Neural cell (in vitro differentiated cells): ENCODE measurements around the gene LANCL3. TPM values are rescaled to one million over a fixed set of nuclear protein-coding genes. Genes with fewer than 3 reads are reported as not detected.

Source experiments
- H2AFZ ChIP-seq: fragments of 200-600, 300-800 bp; sonication (generic), shearing (Covaris generic); 2 replicates; pipeline ENCODE4 v1.6.0; 2014; ENCODE audit warnings: low read depth, mild to moderate bottlenecking, antibody characterized with exemption, low read length, moderate library complexity
- H3F3A ChIP-seq: fragments of 200-600 bp; shearing (Covaris generic); 2 replicates; pipeline ENCODE4 v1.6.1; 2016; ENCODE audit warnings: mild to moderate bottlenecking, moderate library complexity, mixed read lengths, antibody characterized with exemption, low read length; ENCODE audit not compliant: insufficient read depth, poor library complexity, severe bottlenecking
- H3K27ac ChIP-seq: fragments of 200-600, 300-800 bp; sonication (generic), shearing (Covaris generic); 2 replicates; pipeline ENCODE4 v1.5.1; 2014; ENCODE audit warnings: mild to moderate bottlenecking, low read length, moderate library complexity
- H3K27me3 ChIP-seq: fragments of 300-800, 200-600 bp; sonication (generic), shearing (Covaris generic); 2 replicates; pipeline ENCODE4 v1.6.0; 2014; ENCODE audit warnings: mild to moderate bottlenecking, low read depth, low read length, moderate library complexity; ENCODE audit not compliant: insufficient read depth
- H3K36me3 ChIP-seq: fragments of 300-800, 200-600 bp; sonication (generic), shearing (Covaris generic); 2 replicates; pipeline ENCODE4 v1.5.1; 2014; ENCODE audit warnings: mild to moderate bottlenecking, antibody characterized with exemption, low read length, moderate library complexity; ENCODE audit not compliant: insufficient read depth
- H3K4me2 ChIP-seq: fragments of 300-800, 200-600 bp; sonication (generic), shearing (Covaris generic); 2 replicates; pipeline ENCODE4 v1.6.0; 2014; ENCODE audit warnings: mild to moderate bottlenecking, low read length
- H3K4me3 ChIP-seq: fragments of 300-800, 200-600 bp; sonication (generic), shearing (Covaris generic); 2 replicates; pipeline ENCODE4 v1.5.1; 2014; ENCODE audit warnings: mild to moderate bottlenecking, low read length, moderate library complexity
- H3K79me2 ChIP-seq: fragments of 200-600 bp; shearing (Covaris generic); replicated peaks from 2 replicates; pipeline ENCODE4 v1.6.0; 2014; ENCODE audit warnings: mild to moderate bottlenecking, low read length, moderate library complexity; ENCODE audit not compliant: insufficient read depth
- H3K9ac ChIP-seq: fragments of 300-800, 200-600 bp; sonication (generic), shearing (Covaris generic); 2 replicates; pipeline ENCODE4 v1.6.1; 2016; ENCODE audit warnings: mild to moderate bottlenecking, low read length, mixed read lengths
- H3K9me2 ChIP-seq: fragments of 200-600 bp; shearing (Covaris generic); 2 replicates; pipeline ENCODE4 v1.6.1; 2016; ENCODE audit warnings: mild to moderate bottlenecking, low read length, mixed read lengths; ENCODE audit not compliant: insufficient read depth
- H3K9me3 ChIP-seq: fragments of 200-600, 300-800 bp; sonication (generic), shearing (Covaris generic); 2 replicates; pipeline ENCODE4 v1.6.1; 2016; ENCODE audit warnings: mild to moderate bottlenecking, mixed run types, low read length, moderate library complexity, mixed read lengths
- H4K20me1 ChIP-seq: fragments of 200-600 bp; shearing (Covaris generic); 2 replicates; pipeline ENCODE4 v1.6.1; 2016; ENCODE audit warnings: mild to moderate bottlenecking, mixed run types; ENCODE audit not compliant: insufficient read depth
- EP300 ChIP-seq: fragments of 450-650 bp; conservative IDR thresholded peaks from 2 replicates; pipeline ENCODE4 v1.6.1; 2014; ENCODE audit warnings: antibody characterized with exemption, mild to moderate bottlenecking, moderate library complexity; ENCODE audit not compliant: poor library complexity, severe bottlenecking
- EZH2 ChIP-seq: fragments of 200-600, 300-800 bp; shearing (Covaris generic), sonication (generic); IDR thresholded peaks from 2 replicates; pipeline ENCODE4 v1.6.1; 2014; ENCODE audit warnings: antibody characterized with exemption, low read length, borderline replicate concordance, mild to moderate bottlenecking; ENCODE audit not compliant: insufficient read depth, poor library complexity, severe bottlenecking
- MXI1 ChIP-seq: fragments of 450-650 bp; conservative IDR thresholded peaks from 2 replicates; pipeline ENCODE4 v1.6.1; 2014; ENCODE audit warnings: antibody characterized with exemption, mild to moderate bottlenecking; ENCODE audit not compliant: poor library complexity, severe bottlenecking
- POLR2AphosphoS5 ChIP-seq: IDR thresholded peaks from 2 replicates; pipeline ENCODE4 v1.6.1; 2012
- RAD21 ChIP-seq: fragments of 450-650 bp; conservative IDR thresholded peaks from 2 replicates; pipeline ENCODE4 v1.6.1; 2014; ENCODE audit warnings: antibody characterized with exemption, mild to moderate bottlenecking, moderate library complexity
- SMC3 ChIP-seq: fragments of 450-650 bp; conservative IDR thresholded peaks from 2 replicates; pipeline ENCODE4 v1.6.1; 2014; ENCODE audit warnings: antibody characterized with exemption, mild to moderate bottlenecking, moderate library complexity; ENCODE audit not compliant: poor library complexity
- TAF1 ChIP-seq: IDR thresholded peaks from 2 replicates; pipeline ENCODE4 v1.6.1; 2012; ENCODE audit warnings: low read depth
- polyA plus RNA-seq: library from polyadenylated mRNA; depleted of rRNA; stranded (reverse); fragments of >200 nt; gene quantifications from 2 replicates; pipeline ENCODE4 v1.2.3, GENCODE V29; 2014
- TF ChIP-seq, protein P1 (sequence below): fragments of 450-650 bp; IDR thresholded peaks from 2 replicates; pipeline ENCODE4 v1.5.1; 2014; ENCODE audit warnings: antibody characterized with exemption, mild to moderate bottlenecking, moderate library complexity; ENCODE audit not compliant: poor library complexity, severe bottlenecking
- TF ChIP-seq, protein P2 (sequence below): IDR thresholded peaks from 2 replicates; pipeline ENCODE4 v1.6.1; 2012; ENCODE audit warnings: borderline replicate concordance

LANCL3 gene
- polyA plus RNA-seq, 1 donor from 2014 or later = 0.35 TPM

GRCh38 chrX:37684426-37684825 lies 113.0 kb downstream of the LANCL3 start:
- no peak overlapping the region for H3K9ac ChIP-seq
- TF ChIP-seq TAF1 (no peak), RAD21 (no peak), POLR2AphosphoS5 (no peak), SMC3 (no peak), EP300 (no peak), EZH2 (no peak), MXI1 (no peak)
- TF ChIP-seq, protein P1, sequence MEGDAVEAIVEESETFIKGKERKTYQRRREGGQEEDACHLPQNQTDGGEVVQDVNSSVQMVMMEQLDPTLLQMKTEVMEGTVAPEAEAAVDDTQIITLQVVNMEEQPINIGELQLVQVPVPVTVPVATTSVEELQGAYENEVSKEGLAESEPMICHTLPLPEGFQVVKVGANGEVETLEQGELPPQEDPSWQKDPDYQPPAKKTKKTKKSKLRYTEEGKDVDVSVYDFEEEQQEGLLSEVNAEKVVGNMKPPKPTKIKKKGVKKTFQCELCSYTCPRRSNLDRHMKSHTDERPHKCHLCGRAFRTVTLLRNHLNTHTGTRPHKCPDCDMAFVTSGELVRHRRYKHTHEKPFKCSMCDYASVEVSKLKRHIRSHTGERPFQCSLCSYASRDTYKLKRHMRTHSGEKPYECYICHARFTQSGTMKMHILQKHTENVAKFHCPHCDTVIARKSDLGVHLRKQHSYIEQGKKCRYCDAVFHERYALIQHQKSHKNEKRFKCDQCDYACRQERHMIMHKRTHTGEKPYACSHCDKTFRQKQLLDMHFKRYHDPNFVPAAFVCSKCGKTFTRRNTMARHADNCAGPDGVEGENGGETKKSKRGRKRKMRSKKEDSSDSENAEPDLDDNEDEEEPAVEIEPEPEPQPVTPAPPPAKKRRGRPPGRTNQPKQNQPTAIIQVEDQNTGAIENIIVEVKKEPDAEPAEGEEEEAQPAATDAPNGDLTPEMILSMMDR = no peak
- TF ChIP-seq, protein P2, sequence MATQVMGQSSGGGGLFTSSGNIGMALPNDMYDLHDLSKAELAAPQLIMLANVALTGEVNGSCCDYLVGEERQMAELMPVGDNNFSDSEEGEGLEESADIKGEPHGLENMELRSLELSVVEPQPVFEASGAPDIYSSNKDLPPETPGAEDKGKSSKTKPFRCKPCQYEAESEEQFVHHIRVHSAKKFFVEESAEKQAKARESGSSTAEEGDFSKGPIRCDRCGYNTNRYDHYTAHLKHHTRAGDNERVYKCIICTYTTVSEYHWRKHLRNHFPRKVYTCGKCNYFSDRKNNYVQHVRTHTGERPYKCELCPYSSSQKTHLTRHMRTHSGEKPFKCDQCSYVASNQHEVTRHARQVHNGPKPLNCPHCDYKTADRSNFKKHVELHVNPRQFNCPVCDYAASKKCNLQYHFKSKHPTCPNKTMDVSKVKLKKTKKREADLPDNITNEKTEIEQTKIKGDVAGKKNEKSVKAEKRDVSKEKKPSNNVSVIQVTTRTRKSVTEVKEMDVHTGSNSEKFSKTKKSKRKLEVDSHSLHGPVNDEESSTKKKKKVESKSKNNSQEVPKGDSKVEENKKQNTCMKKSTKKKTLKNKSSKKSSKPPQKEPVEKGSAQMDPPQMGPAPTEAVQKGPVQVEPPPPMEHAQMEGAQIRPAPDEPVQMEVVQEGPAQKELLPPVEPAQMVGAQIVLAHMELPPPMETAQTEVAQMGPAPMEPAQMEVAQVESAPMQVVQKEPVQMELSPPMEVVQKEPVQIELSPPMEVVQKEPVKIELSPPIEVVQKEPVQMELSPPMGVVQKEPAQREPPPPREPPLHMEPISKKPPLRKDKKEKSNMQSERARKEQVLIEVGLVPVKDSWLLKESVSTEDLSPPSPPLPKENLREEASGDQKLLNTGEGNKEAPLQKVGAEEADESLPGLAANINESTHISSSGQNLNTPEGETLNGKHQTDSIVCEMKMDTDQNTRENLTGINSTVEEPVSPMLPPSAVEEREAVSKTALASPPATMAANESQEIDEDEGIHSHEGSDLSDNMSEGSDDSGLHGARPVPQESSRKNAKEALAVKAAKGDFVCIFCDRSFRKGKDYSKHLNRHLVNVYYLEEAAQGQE = no peak
- H3K4me3 ChIP-seq = no peak overlapping the region
- H3K4me2 ChIP-seq = no peak overlapping the region
- H3K9me2 ChIP-seq = no peaks in the 10 kb centered on the region
- H3K79me2 ChIP-seq = no peaks in the 10 kb centered on the region
- H3K36me3 ChIP-seq = no peaks in the 10 kb centered on the region
- H4K20me1 ChIP-seq = no peaks in the 10 kb centered on the region
- H3F3A ChIP-seq = no peaks in the 10 kb centered on the region
- H3K27ac ChIP-seq = no peak overlapping the region
- no peaks in the 10 kb centered on the region for H3K9me3 ChIP-seq
- no peaks in the 10 kb centered on the region for H3K27me3 ChIP-seq
- H2AFZ ChIP-seq = no peak overlapping the region

GRCh38 chrX:37684973-37685372 lies 113.5 kb downstream of the LANCL3 start:
- Histone ChIP-seq H2AFZ (no peak overlapping the region), H3K9me2 (no peaks in the 10 kb centered on the region), H3K27me3 (no peaks in the 10 kb centered on the region), H4K20me1 (no peaks in the 10 kb centered on the region), H3K4me3 (peak overlapping the region; percentile 66), H3K79me2 (no peaks in the 10 kb centered on the region), H3K4me2 (no peak overlapping the region), H3F3A (no peaks in the 10 kb centered on the region), H3K9ac (no peak overlapping the region), H3K27ac (no peak overlapping the region), H3K9me3 (no peaks in the 10 kb centered on the region), H3K36me3 (no peaks in the 10 kb centered on the region)
- TF ChIP-seq SMC3 = no peak
- TF ChIP-seq MXI1 = no peak
- TF ChIP-seq POLR2AphosphoS5 = no peak
- no peak for TF ChIP-seq TAF1
- TF ChIP-seq, protein P1 = no peak
- no peak for TF ChIP-seq EZH2
- no peak for TF ChIP-seq EP300
- TF ChIP-seq RAD21 = no peak
- TF ChIP-seq, protein P2 = no peak
